ENCODE data around the gene MSLN. TPM values are rescaled to one million over a fixed set of nuclear protein-coding genes. Genes with fewer than 3 reads are reported as not detected.

MSLN gene
- total RNA-seq, 6 experiments from 2014 or later = 0.17 to 0.61 (median 0.36) TPM

GRCh38 chr16:804193-805048 is 43.9 kb downstream of the MSLN start:
- Mint-ChIP-seq H3K27ac (no peak overlapping the region), H3K4me1 (ENCODE audit: low read depth) (peaks cover 13% of the 10 kb centered on the region), H3K27me3 (ENCODE audit: insufficient read depth) (peaks cover 10% of the 10 kb centered on the region), H3K36me3 (ENCODE audit: low read depth) (peaks cover 5% of the 10 kb centered on the region; the same call in 1 of the 2 replicates), H3K4me3 (no peak overlapping the region), H3K9me3 (no peaks in the 10 kb centered on the region; the same call in 1 of the 2 replicates)
- TF ChIP-seq CTCF (IDR thresholded peaks at IDR 0.05) = peak; percentile 14; the same call in 1 of the 2 replicates
- DNase-seq = no peak

- Mint-ChIP-seq H3K27ac (no peak overlapping the region), H3K27me3 (ENCODE audit: insufficient read depth) (peaks cover 11% of the 10 kb centered on the region), H3K9me3 (no peaks in the 10 kb centered on the region; the same call in 1 of the 2 replicates), H3K4me1 (ENCODE audit: low read depth) (peaks cover 13% of the 10 kb centered on the region), H3K4me3 (no peak overlapping the region), H3K36me3 (ENCODE audit: low read depth) (peaks cover 5% of the 10 kb centered on the region; the same call in 1 of the 2 replicates)
- DNase-seq = no peak
- no peak for TF ChIP-seq CTCF (IDR thresholded peaks at IDR 0.05)
Observed at GRCh38 chr16:805474-805873, 44.9 kb downstream of the MSLN start.

GRCh38 chr16:807347-808084 is 47.0 kb downstream of the MSLN start:
- H3K27me3 Mint-ChIP-seq (ENCODE audit: insufficient read depth) = peaks cover 3% of the 10 kb centered on the region
- H3K4me3 Mint-ChIP-seq = peak overlapping the region; percentile 95
- DNase-seq = peak; percentile 90
- peaks cover 13% of the 10 kb centered on the region for H3K4me1 Mint-ChIP-seq (ENCODE audit: low read depth)
- peak overlapping the region; percentile 75 for H3K27ac Mint-ChIP-seq
- TF ChIP-seq CTCF (IDR thresholded peaks at IDR 0.05) = no peak
- H3K36me3 Mint-ChIP-seq (ENCODE audit: low read depth) = peaks cover 5% of the 10 kb centered on the region; the same call in 1 of the 2 replicates
- no peaks in the 10 kb centered on the region; the same call in 1 of the 2 replicates for H3K9me3 Mint-ChIP-seq

GRCh38 chr16:808085-808386 is 47.5 kb downstream of the MSLN start:
- no peaks in the 10 kb centered on the region; the same call in 1 of the 2 replicates for H3K9me3 Mint-ChIP-seq
- no peak for DNase-seq
- peak overlapping the region; percentile 95 for H3K4me3 Mint-ChIP-seq
- peaks cover 3% of the 10 kb centered on the region for H3K27me3 Mint-ChIP-seq (ENCODE audit: insufficient read depth)
- peaks cover 5% of the 10 kb centered on the region; the same call in 1 of the 2 replicates for H3K36me3 Mint-ChIP-seq (ENCODE audit: low read depth)
- no peak for TF ChIP-seq CTCF (IDR thresholded peaks at IDR 0.05)
- peak overlapping the region; percentile 75 for H3K27ac Mint-ChIP-seq
- H3K4me1 Mint-ChIP-seq (ENCODE audit: low read depth) = peaks cover 13% of the 10 kb centered on the region

GRCh38 chr16:813204-813915 is 52.8 kb downstream of the MSLN start:
- peak; percentile 81 for TF ChIP-seq CTCF (IDR thresholded peaks at IDR 0.05)
- no peaks in the 10 kb centered on the region for H3K9me3 Mint-ChIP-seq
- peak overlapping the region; percentile 74 for H3K4me3 Mint-ChIP-seq
- H3K27me3 Mint-ChIP-seq (ENCODE audit: insufficient read depth) = peaks cover 1% of the 10 kb centered on the region; the same call in 1 of the 2 replicates
- H3K27ac Mint-ChIP-seq = peak overlapping the region; percentile 60; the same call in 1 of the 2 replicates
- DNase-seq = peak; percentile 11
- H3K4me1 Mint-ChIP-seq (ENCODE audit: low read depth) = peaks cover 27% of the 10 kb centered on the region
- H3K36me3 Mint-ChIP-seq (ENCODE audit: low read depth) = no peaks in the 10 kb centered on the region

Measured in HFFc6 (cell line).